IMR-90 (cell line): ENCODE data around the gene TANGO6. TPM values are rescaled to one million over a fixed set of nuclear protein-coding genes. Genes with fewer than 3 reads are reported as not detected.

Experiments
- ATAC-seq: fragments of 200-7000 bp; cut with Tn5 transposase; 2 replicates; pipeline ENCODE4 v1.9.1; 2020; ENCODE audit warnings: low read depth, mild to moderate bottlenecking, moderate library complexity
- BruUV-seq: library from RNA; stranded (reverse); fragments of 400-500 nt; replicated peaks from 2 replicates; lab custom pipeline; 2021; lab: Mats Ljungman, UMichigan
- CTCF ChIA-PET: fragments of 300-600 bp; formaldehyde crosslinking; extraction: SDS; loops from one replicate; lab custom pipeline; 2021; ENCODE audit warnings: antibody characterized with exemption; lab: Yijun Ruan, JAX
- POLR2A ChIA-PET: fragments of 300-600 bp; sonication (Branson Sonifier 250); formaldehyde crosslinking; loops from one replicate; lab custom pipeline; 2022; ENCODE audit warnings: antibody characterized with exemption; ENCODE audit not compliant: unreplicated experiment; lab: Charles Lee
- DNase-seq: peaks from one replicate; pipeline ENCODE4 v3.0.0; 2013
- H2AFZ ChIP-seq: replicated peaks from 2 replicates; pipeline ENCODE3; 2013; ENCODE audit warnings: low read length, mild to moderate bottlenecking; ENCODE audit not compliant: poor library complexity
- H2AK5ac ChIP-seq: 2 replicates; pipeline ENCODE4 v1.6.1; 2013; ENCODE audit warnings: low read depth, low read length, inconsistent platforms
- H2AK9ac ChIP-seq: replicated peaks from 2 replicates; pipeline ENCODE3; 2013; ENCODE audit warnings: mild to moderate bottlenecking, low read depth, low read length, moderate library complexity; ENCODE audit not compliant: poor library complexity
- H2BK120ac ChIP-seq: 2 replicates; pipeline ENCODE4 v1.6.1; 2013; ENCODE audit warnings: low read depth, low read length, inconsistent platforms
- H2BK15ac ChIP-seq: 3 replicates; pipeline ENCODE4 v1.6.1; 2013; ENCODE audit warnings: low read depth, low read length, inconsistent platforms
- H2BK20ac ChIP-seq: 2 replicates; pipeline ENCODE4 v1.6.1; 2013; ENCODE audit warnings: low read depth, mild to moderate bottlenecking, inconsistent platforms, low read length, moderate library complexity
- H2BK5ac ChIP-seq: 2 replicates; pipeline ENCODE4 v1.6.1; 2013; ENCODE audit warnings: mild to moderate bottlenecking, low read depth, low read length, inconsistent platforms; ENCODE audit not compliant: poor library complexity, severe bottlenecking
- H3K14ac ChIP-seq: replicated peaks from 2 replicates; pipeline ENCODE4 v1.6.1; 2013; ENCODE audit warnings: low read depth, low read length, inconsistent platforms
- H3K18ac ChIP-seq: 2 replicates; pipeline ENCODE4 v1.6.1; 2013; ENCODE audit warnings: low read depth, low read length, control low read depth
- H3K23ac ChIP-seq: 2 replicates; pipeline ENCODE4 v1.6.1; 2013; ENCODE audit warnings: low read depth, low read length, inconsistent platforms
- H3K27ac ChIP-seq: 2 replicates; pipeline ENCODE4 v1.5.1; 2013; ENCODE audit warnings: mild to moderate bottlenecking, control low read depth, low read length; ENCODE audit not compliant: insufficient read depth
- H3K27me3 ChIP-seq: 2 replicates; pipeline ENCODE4 v1.6.1; 2013; ENCODE audit warnings: low read length; ENCODE audit not compliant: control insufficient read depth, insufficient read depth
- H3K36me3 ChIP-seq: 2 replicates; pipeline ENCODE4 v1.6.1; 2013; ENCODE audit warnings: low read length, mixed read lengths; ENCODE audit not compliant: control insufficient read depth, insufficient read depth
- H3K4ac ChIP-seq: 2 replicates; pipeline ENCODE4 v1.6.1; 2013; ENCODE audit warnings: low read depth, low read length, inconsistent platforms
- H3K4me1 ChIP-seq: 2 replicates; pipeline ENCODE4 v1.6.1; 2013; ENCODE audit warnings: low read length, mixed read lengths; ENCODE audit not compliant: control insufficient read depth, insufficient read depth
- H3K4me2 ChIP-seq: 2 replicates; pipeline ENCODE4 v1.6.1; 2013; ENCODE audit warnings: low read depth, mild to moderate bottlenecking, control low read depth, low read length, moderate library complexity
- H3K4me3 ChIP-seq: 2 replicates; pipeline ENCODE4 v1.5.1; 2013; ENCODE audit warnings: low read depth, mild to moderate bottlenecking, control low read depth, low read length, moderate library complexity; ENCODE audit not compliant: insufficient read depth
- H3K56ac ChIP-seq: 2 replicates; pipeline ENCODE4 v1.6.1; 2013; ENCODE audit warnings: low read length, inconsistent platforms; ENCODE audit not compliant: insufficient read depth; ENCODE audit errors: extremely low read depth
- H3K79me1 ChIP-seq, 2 experiments: 2 replicates each; pipeline ENCODE4 v1.6.1; 2013; ENCODE audit warnings: low read length in 2 of 2, inconsistent platforms in 1 of 2, low read depth in 1 of 2
- H3K9ac ChIP-seq: 2 replicates; pipeline ENCODE4 v1.6.1; 2013; ENCODE audit warnings: low read depth, low read length, control low read depth
- H3K9me1 ChIP-seq: 2 replicates; pipeline ENCODE4 v1.6.1; 2013; ENCODE audit warnings: low read length, inconsistent platforms; ENCODE audit not compliant: insufficient read depth
- H3K9me3 ChIP-seq: 2 replicates; pipeline ENCODE4 v1.6.1; 2013; ENCODE audit warnings: low read length; ENCODE audit not compliant: control insufficient read depth, insufficient read depth
- H4K20me1 ChIP-seq: 2 replicates; pipeline ENCODE4 v1.6.1; 2013; ENCODE audit warnings: low read length, inconsistent platforms; ENCODE audit not compliant: insufficient read depth
- H4K5ac ChIP-seq: 2 replicates; pipeline ENCODE4 v1.6.1; 2013; ENCODE audit warnings: mild to moderate bottlenecking, low read depth, low read length, control low read depth
- H4K8ac ChIP-seq, 2 experiments: 2 replicates each; pipeline ENCODE4 v1.6.1; 2013; ENCODE audit warnings: low read depth in 2 of 2, low read length in 2 of 2, control low read depth in 1 of 2, inconsistent platforms in 1 of 2
- H4K91ac ChIP-seq: 2 replicates; pipeline ENCODE4 v1.6.1; 2013; ENCODE audit warnings: low read depth, low read length, inconsistent platforms; ENCODE audit not compliant: insufficient read depth
- CTCF ChIP-seq: conservative IDR thresholded peaks from 2 replicates; pipeline ENCODE4 v1.5.1; 2012; ENCODE audit warnings: mild to moderate bottlenecking, low read depth, low read length, improper control_type of control experiment
- MXI1 ChIP-seq: IDR thresholded peaks from 2 replicates; pipeline ENCODE4 v1.6.1; 2012; ENCODE audit warnings: low read depth, mild to moderate bottlenecking, low read length, moderate library complexity, borderline replicate concordance
- RAD21 ChIP-seq: IDR thresholded peaks from 2 replicates; pipeline ENCODE4 v1.6.1; 2012; ENCODE audit warnings: low read length, improper control_type of control experiment
- RCOR1 ChIP-seq: IDR thresholded peaks from 2 replicates; pipeline ENCODE4 v1.6.1; 2012; ENCODE audit warnings: mild to moderate bottlenecking, low read length, improper control_type of control experiment; ENCODE audit not compliant: insufficient replicate concordance
- SMC3 ChIP-seq: fragments of 150-350 bp; IDR thresholded peaks from 2 replicates; pipeline ENCODE4 v1.6.1; 2016; ENCODE audit warnings: low read depth, mild to moderate bottlenecking, antibody characterized with exemption, low read length, moderate library complexity
- WGBS, 2 experiments: methylation state at CpG; one replicate each; pipeline versions ENCODE4 v1.1.5 to v1.1.7; 2013; ENCODE audit warnings: missing lambda C conversion rate in 2 of 2; ENCODE audit not compliant: insufficient read length in 1 of 2; ENCODE audit errors: extremely low coverage in 2 of 2; 5-methylcytosine and 5-hydroxymethylcytosine counted together
- dilution Hi-C: fragments of 300-500 bp; cut with HindIII; formaldehyde crosslinking; loops from one replicate; pipeline ENCODE4 v1.14.3; 2018; ENCODE audit warnings: low sequenced_read_pairs; ENCODE audit not compliant: unreplicated experiment
- in situ Hi-C: fragments of 300-500 bp; cut with MboI; formaldehyde crosslinking; loops from 3 replicates; pipeline ENCODE4 v1.14.3; 2019; ENCODE audit warnings: low sequenced_read_pairs, inconsistent platforms, mixed read lengths
- intact Hi-C: fragments of 100-400 bp; cut with micrococcal nuclease; formaldehyde crosslinking; loops from 2 replicates; pipeline ENCODE4 v1.10.0; 2022
- polyA plus RNA-seq, 3 experiments: library from polyadenylated mRNA; depleted of rRNA; stranded (reverse); fragments of >200 nt; gene quantifications; 2 replicates each; pipeline ENCODE4 v1.2.3, GENCODE V29; 2012; ENCODE audit warnings: low replicate concordance in 1 of 3
- total RNA-seq: library from RNA; depleted of rRNA; stranded (reverse); fragments of >200 nt; gene quantifications from 2 replicates; pipeline ENCODE4 v1.2.3, GENCODE V29; 2012

The TANGO6 gene
- total and polyA plus RNA-seq, 2 of the 4 experiments (the other 2 are of a cell fraction): 6.7 to 22.4 TPM

DNA sequence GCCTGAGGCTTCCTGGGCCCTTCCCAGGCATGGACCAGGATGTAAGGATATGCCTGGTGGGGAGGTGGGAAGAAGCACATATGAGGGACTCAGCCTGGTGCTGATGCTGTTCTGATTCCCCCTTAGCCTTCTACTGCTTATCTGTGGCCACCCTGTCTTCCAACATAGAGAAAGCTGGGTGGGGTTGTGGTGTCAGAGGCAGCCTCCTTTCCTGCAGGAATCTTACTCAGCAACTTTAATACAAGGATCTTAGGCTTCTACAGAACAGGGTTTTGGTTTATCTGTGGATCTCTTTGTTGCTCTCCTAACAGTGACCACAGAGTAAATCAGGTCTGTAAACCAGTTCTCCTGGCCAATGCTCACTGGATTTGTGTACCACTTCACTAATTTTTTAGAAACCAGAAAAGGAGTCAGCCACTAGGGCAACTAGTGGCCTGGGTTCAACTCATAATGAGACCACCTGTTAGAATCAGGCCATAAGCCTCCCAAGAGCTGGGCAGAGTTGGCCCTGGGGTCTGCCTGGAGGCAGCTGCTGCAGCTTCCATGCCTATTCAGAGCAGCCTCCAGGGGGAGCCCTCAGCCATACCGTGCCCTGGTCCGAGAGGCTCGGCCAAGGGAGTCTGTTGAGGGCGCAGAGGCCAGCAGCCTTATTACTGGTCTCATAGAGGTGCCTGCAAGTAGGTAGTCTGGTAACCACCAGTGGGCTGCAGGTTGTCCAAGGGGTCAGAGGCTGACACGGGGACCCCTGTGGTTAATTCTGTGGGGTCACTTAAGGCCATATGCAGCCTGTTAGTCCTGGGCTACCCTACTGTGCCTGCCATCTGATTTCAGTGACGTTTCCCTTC is 269.2 kb downstream of the TANGO6 start:
- no peak overlapping the region for H3K9ac ChIP-seq
- intact Hi-C loops: no loop called here
- H3K18ac ChIP-seq: no peak overlapping the region
- no peaks in the 10 kb centered on the region for H3K4me1 ChIP-seq
- H2BK120ac ChIP-seq: no peak overlapping the region
- ATAC-seq (peak; percentile 87), DNase-seq (peak; percentile 25)
- no peak overlapping the region for H2BK20ac ChIP-seq
- H2AK5ac ChIP-seq: no peak overlapping the region
- no peak overlapping the region for H2BK5ac ChIP-seq
- no TSS peak for BruUV-seq
- H3K4me2 ChIP-seq: no peak overlapping the region
- H4K8ac ChIP-seq: no peak overlapping the region
- H2BK15ac ChIP-seq: no peak overlapping the region
- TF ChIP-seq RCOR1 (no peak), MXI1 (no peak), RAD21 (peak; percentile 51; the same call in 1 of the 2 replicates), SMC3 (peak; percentile 39; the same call in 1 of the 2 replicates), CTCF (peak; percentile 57)
- in situ Hi-C loops: loop anchor here (10.0 kb wide), 2 partner anchors 138 to 408 kb away; no protein-coding TSS in a partner anchor
- POLR2A ChIA-PET: no interaction called here
- H4K91ac ChIP-seq: no peak overlapping the region
- H4K5ac ChIP-seq: no peak overlapping the region
- peaks cover 11% of the 10 kb centered on the region; the same call in 1 of the 2 replicates for H3K9me1 ChIP-seq
- no peak overlapping the region for H3K4me3 ChIP-seq
- no peak overlapping the region for H3K27ac ChIP-seq
- no peak overlapping the region for H3K56ac ChIP-seq
- H2AFZ ChIP-seq: no peak overlapping the region
- no peak overlapping the region for H3K23ac ChIP-seq
- H3K79me1 ChIP-seq: peaks cover 7 to 38% of the 10 kb centered on the region in 2 experiments
- H3K9me3 ChIP-seq: no peaks in the 10 kb centered on the region
- 56% methylated on average over 4 of the region's 6 CpGs; no CpG with 5 or more reads in 1 of the 2 experiments for WGBS, 2 experiments
- H4K20me1 ChIP-seq: peaks cover 32% of the 10 kb centered on the region
- peaks cover 32% of the 10 kb centered on the region for H3K36me3 ChIP-seq
- dilution Hi-C loops: no loop called here
- H3K14ac ChIP-seq: no peak overlapping the region
- CTCF ChIA-PET: interaction anchor here (1.4 kb wide), 1 partner anchor 210 kb away, joined by 4 read pairs; no protein-coding TSS in a partner anchor
- peak overlapping the region; percentile 60 for H2AK9ac ChIP-seq
- H3K27me3 ChIP-seq: no peaks in the 10 kb centered on the region
- H3K4ac ChIP-seq: no peak overlapping the region
